ENCODE results near the gene MAD1L1. TPM values are rescaled to one million over a fixed set of nuclear protein-coding genes. Genes with fewer than 3 reads are reported as not detected.

MAD1L1 gene
- total and polyA plus RNA-seq, 2 donors (not counting 1 experiment from before 2014, with no cell fraction given), result 9.8 to 29.4 TPM

DNA sequence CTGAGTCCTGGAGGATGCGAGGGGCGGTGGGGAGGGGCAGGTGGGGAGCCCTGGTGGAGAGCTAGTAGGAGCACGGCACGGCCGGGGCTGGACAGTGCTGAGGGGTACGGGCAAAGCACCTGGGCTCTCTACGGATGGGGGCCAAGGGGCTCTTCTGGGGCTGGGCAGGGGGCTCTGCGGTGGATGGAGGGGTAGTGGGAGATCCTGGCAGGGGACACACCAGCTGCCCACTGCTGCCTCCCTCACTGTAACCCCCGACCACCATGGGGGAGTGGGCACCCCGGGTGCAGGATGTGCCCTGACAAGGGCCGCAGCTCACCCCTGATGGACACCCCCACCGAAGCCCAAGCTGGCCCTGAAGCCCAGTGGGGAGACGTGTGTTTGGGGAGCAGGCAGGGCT, 359.3 kb downstream of the MAD1L1 start:
- Histone ChIP-seq H3K27ac (ENCODE audit: insufficient read depth, low read length) (no peak overlapping the region), H2AFZ (ENCODE audit: low read length) (no peak overlapping the region), H3K27me3 (ENCODE audit: control insufficient read depth, insufficient read depth, low read length) (no peaks in the 10 kb centered on the region), H3K79me2 (ENCODE audit: control insufficient read depth, insufficient read depth, low read length) (no peaks in the 10 kb centered on the region), H3K9ac (ENCODE audit: insufficient read depth, low read length) (no peak overlapping the region), H3K9me3 (ENCODE audit: control insufficient read depth, insufficient read depth, low read depth, low read length) (no peaks in the 10 kb centered on the region), H3K4me1 (ENCODE audit: control insufficient read depth, extremely low read depth, insufficient read depth, low read length) (no peaks in the 10 kb centered on the region), H3K36me3 (ENCODE audit: control insufficient read depth, insufficient read depth, low read length) (no peaks in the 10 kb centered on the region), H3K4me2 (ENCODE audit: extremely low read depth, insufficient read depth, low read length) (no peak overlapping the region), H4K20me1 (ENCODE audit: control insufficient read depth, extremely low read depth, insufficient read depth, low read length) (no peaks in the 10 kb centered on the region), H3K4me3 (replicated peaks in 1 of 4; ENCODE audit: control extremely low read depth in 1 of 4, insufficient read depth in 1 of 4, low read depth in 3 of 4, low read length in 4 of 4) (no peak overlapping the region)
- TF ChIP-seq, protein P1, sequence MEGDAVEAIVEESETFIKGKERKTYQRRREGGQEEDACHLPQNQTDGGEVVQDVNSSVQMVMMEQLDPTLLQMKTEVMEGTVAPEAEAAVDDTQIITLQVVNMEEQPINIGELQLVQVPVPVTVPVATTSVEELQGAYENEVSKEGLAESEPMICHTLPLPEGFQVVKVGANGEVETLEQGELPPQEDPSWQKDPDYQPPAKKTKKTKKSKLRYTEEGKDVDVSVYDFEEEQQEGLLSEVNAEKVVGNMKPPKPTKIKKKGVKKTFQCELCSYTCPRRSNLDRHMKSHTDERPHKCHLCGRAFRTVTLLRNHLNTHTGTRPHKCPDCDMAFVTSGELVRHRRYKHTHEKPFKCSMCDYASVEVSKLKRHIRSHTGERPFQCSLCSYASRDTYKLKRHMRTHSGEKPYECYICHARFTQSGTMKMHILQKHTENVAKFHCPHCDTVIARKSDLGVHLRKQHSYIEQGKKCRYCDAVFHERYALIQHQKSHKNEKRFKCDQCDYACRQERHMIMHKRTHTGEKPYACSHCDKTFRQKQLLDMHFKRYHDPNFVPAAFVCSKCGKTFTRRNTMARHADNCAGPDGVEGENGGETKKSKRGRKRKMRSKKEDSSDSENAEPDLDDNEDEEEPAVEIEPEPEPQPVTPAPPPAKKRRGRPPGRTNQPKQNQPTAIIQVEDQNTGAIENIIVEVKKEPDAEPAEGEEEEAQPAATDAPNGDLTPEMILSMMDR (conservative IDR thresholded peaks at IDR 0.05 in 1 of 2, IDR thresholded peaks at IDR 0.05 in 1 of 2; ENCODE audit: low read depth in 1 of 2, low read length in 2 of 2), result no peak
- no peak for TF ChIP-seq EZH2 (IDR thresholded peaks at IDR 0.05; ENCODE audit: low read length, missing control alignments)
- DNase-seq (ENCODE audit: low read depth in 2 of 2), result no peak

DNA sequence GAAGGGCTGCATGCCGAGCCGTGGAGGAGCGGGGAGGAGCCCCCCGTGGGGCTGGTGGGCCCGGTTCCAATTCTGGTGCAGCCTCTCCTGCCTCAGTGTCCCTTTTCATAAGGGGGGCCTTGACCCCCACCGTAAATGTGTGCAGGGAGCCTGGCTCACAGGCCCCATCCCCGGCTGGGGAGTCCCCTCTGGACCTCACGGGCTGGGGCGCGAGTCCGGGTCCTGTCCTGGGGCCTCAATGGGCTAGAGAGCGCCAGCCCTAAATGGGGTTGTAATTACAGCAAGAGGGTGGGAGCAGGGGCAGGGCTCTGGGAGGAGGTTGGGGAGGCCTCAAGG, 359.7 kb downstream of the MAD1L1 start:
- Histone ChIP-seq H3K27ac (ENCODE audit: insufficient read depth, low read length) (no peak overlapping the region), H3K4me3 (replicated peaks in 1 of 4; ENCODE audit: control extremely low read depth in 1 of 4, insufficient read depth in 1 of 4, low read depth in 3 of 4, low read length in 4 of 4) (no peak overlapping the region), H3K4me1 (ENCODE audit: control insufficient read depth, extremely low read depth, insufficient read depth, low read length) (no peaks in the 10 kb centered on the region), H3K27me3 (ENCODE audit: control insufficient read depth, insufficient read depth, low read length) (no peaks in the 10 kb centered on the region), H4K20me1 (ENCODE audit: control insufficient read depth, extremely low read depth, insufficient read depth, low read length) (no peaks in the 10 kb centered on the region), H3K36me3 (ENCODE audit: control insufficient read depth, insufficient read depth, low read length) (no peaks in the 10 kb centered on the region), H3K9me3 (ENCODE audit: control insufficient read depth, insufficient read depth, low read depth, low read length) (no peaks in the 10 kb centered on the region), H3K9ac (ENCODE audit: insufficient read depth, low read length) (no peak overlapping the region), H2AFZ (ENCODE audit: low read length) (no peak overlapping the region), H3K4me2 (ENCODE audit: extremely low read depth, insufficient read depth, low read length) (no peak overlapping the region), H3K79me2 (ENCODE audit: control insufficient read depth, insufficient read depth, low read length) (no peaks in the 10 kb centered on the region)
- DNase-seq (ENCODE audit: low read depth in 2 of 2), result no peak
- TF ChIP-seq, protein P1 (conservative IDR thresholded peaks at IDR 0.05 in 1 of 2, IDR thresholded peaks at IDR 0.05 in 1 of 2; ENCODE audit: low read depth in 1 of 2, low read length in 2 of 2), result no peak
- TF ChIP-seq EZH2 (IDR thresholded peaks at IDR 0.05; ENCODE audit: low read length, missing control alignments), result no peak

DNA sequence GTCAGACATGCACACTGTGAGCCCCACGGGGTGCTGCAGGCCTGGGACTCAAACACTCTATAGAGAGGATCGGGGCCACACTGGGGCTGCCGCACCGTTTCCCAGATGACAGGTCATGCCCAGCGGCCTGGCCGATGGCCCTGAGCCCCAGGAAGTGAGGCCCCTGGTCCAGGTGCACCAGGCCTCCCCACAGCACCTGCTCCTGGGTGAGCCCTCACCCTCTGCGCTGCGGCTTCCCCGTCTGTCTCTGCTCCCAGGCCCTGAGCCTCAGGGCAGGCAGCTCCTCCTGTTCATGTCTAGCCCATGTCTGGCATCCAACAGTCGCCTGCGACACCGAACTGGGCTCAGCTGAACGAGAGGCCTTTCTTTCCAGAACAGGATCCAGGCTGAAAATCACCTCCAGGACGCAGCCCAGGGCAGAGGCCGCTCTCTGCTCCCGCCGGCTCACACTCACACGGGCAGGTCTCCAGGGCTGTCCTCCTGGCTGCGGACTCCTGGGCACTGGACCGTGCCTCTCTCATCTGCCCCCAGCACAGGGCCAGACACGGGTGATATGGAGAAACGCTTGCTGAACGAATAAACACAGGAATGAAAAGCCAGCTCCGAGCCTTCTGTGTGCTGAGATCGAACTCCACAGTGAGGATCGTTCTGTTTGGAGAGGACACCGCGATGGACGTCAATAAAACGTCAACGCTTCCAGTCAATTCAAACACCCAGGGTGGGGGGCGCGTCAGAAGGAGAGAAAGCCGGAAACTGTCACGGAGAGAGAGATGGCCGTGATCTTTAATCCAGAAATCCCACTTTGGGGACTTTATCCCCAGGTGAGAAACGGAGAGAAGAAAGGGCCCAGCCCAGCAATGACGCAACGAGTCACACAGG, 360.3 kb downstream of the MAD1L1 start:
- H4K20me1 ChIP-seq (ENCODE audit: control insufficient read depth, extremely low read depth, insufficient read depth, low read length), result no peaks in the 10 kb centered on the region
- no peak overlapping the region for H3K9ac ChIP-seq (ENCODE audit: insufficient read depth, low read length)
- H2AFZ ChIP-seq (ENCODE audit: low read length), result no peak overlapping the region
- TF ChIP-seq, protein P1 (conservative IDR thresholded peaks at IDR 0.05 in 1 of 2, IDR thresholded peaks at IDR 0.05 in 1 of 2; ENCODE audit: low read depth in 1 of 2, low read length in 2 of 2), result no peak
- no peak for TF ChIP-seq EZH2 (IDR thresholded peaks at IDR 0.05; ENCODE audit: low read length, missing control alignments)
- H3K27me3 ChIP-seq (ENCODE audit: control insufficient read depth, insufficient read depth, low read length), result no peaks in the 10 kb centered on the region
- H3K4me3 ChIP-seq (replicated peaks in 1 of 4; ENCODE audit: control extremely low read depth in 1 of 4, insufficient read depth in 1 of 4, low read depth in 3 of 4, low read length in 4 of 4), result no peak overlapping the region
- H3K36me3 ChIP-seq (ENCODE audit: control insufficient read depth, insufficient read depth, low read length), result no peaks in the 10 kb centered on the region
- no peak overlapping the region for H3K4me2 ChIP-seq (ENCODE audit: extremely low read depth, insufficient read depth, low read length)
- no peaks in the 10 kb centered on the region for H3K4me1 ChIP-seq (ENCODE audit: control insufficient read depth, extremely low read depth, insufficient read depth, low read length)
- no peaks in the 10 kb centered on the region for H3K9me3 ChIP-seq (ENCODE audit: control insufficient read depth, insufficient read depth, low read depth, low read length)
- no peaks in the 10 kb centered on the region for H3K79me2 ChIP-seq (ENCODE audit: control insufficient read depth, insufficient read depth, low read length)
- H3K27ac ChIP-seq (ENCODE audit: insufficient read depth, low read length), result no peak overlapping the region
- DNase-seq (ENCODE audit: low read depth in 2 of 2), result no peak

All from fibroblast of lung (primary cell).